Endothelial cell (in vitro differentiated cells): ENCODE data around the gene CREB5. TPM values are rescaled to one million over a fixed set of nuclear protein-coding genes. Genes with fewer than 3 reads are reported as not detected.

ENCODE experiments used
- DNase-seq: peaks from one replicate; pipeline ENCODE4 v3.0.0; 2021; ENCODE audit warnings: low spot score
- H3K27ac Mint-ChIP-seq: one replicate; pipeline ENCODE4 v1.8.0; 2021; ENCODE audit warnings: mixed read lengths, inconsistent platforms; ENCODE audit not compliant: unreplicated experiment
- H3K27me3 Mint-ChIP-seq: one replicate; pipeline ENCODE4 v1.8.0; 2021; ENCODE audit warnings: mild to moderate bottlenecking, moderate library complexity, mixed read lengths, inconsistent platforms; ENCODE audit not compliant: unreplicated experiment
- H3K36me3 Mint-ChIP-seq: one replicate; pipeline ENCODE4 v1.8.0; 2021; ENCODE audit warnings: mild to moderate bottlenecking, low read depth, mixed read lengths, inconsistent platforms; ENCODE audit not compliant: unreplicated experiment
- H3K4me1 Mint-ChIP-seq: one replicate; pipeline ENCODE4 v1.8.0; 2021; ENCODE audit warnings: mild to moderate bottlenecking, mixed read lengths, inconsistent platforms; ENCODE audit not compliant: unreplicated experiment
- H3K4me3 Mint-ChIP-seq: one replicate; pipeline ENCODE4 v1.8.0; 2021; ENCODE audit warnings: mild to moderate bottlenecking, mixed read lengths, inconsistent platforms; ENCODE audit not compliant: unreplicated experiment
- H3K9me3 Mint-ChIP-seq: one replicate; pipeline ENCODE4 v1.8.0; 2021; ENCODE audit warnings: mixed read lengths, inconsistent platforms; ENCODE audit not compliant: unreplicated experiment
- total RNA-seq: library from RNA; stranded (reverse); fragmentation: NEBNext Ultra II Directional; extraction: Animal tissue kit (Norgen Biotek cat#: 25700); gene quantifications from one replicate; pipeline ENCODE4 v1.2.1, GENCODE V29; 2021; ENCODE audit not compliant: unreplicated experiment
- TF ChIP-seq, protein P1 (sequence below): fragments of 200-600 bp; sonication (generic); IDR thresholded peaks from one replicate; pipeline ENCODE4 v1.5.0; 2021; ENCODE audit warnings: antibody characterized with exemption; ENCODE audit not compliant: unreplicated experiment

Gene CREB5
- total RNA-seq, 1 donor from 2014 or later, result 5.6 TPM

GRCh38 chr7:28584235-28584634 is 171.9 kb downstream of the CREB5 start:
- Mint-ChIP-seq H3K27me3 (no peaks in the 10 kb centered on the region), H3K36me3 (no peaks in the 10 kb centered on the region), H3K9me3 (no peaks in the 10 kb centered on the region), H3K4me1 (peaks cover 3% of the 10 kb centered on the region), H3K4me3 (no peak overlapping the region), H3K27ac (no peak overlapping the region)
- TF ChIP-seq, protein P1, sequence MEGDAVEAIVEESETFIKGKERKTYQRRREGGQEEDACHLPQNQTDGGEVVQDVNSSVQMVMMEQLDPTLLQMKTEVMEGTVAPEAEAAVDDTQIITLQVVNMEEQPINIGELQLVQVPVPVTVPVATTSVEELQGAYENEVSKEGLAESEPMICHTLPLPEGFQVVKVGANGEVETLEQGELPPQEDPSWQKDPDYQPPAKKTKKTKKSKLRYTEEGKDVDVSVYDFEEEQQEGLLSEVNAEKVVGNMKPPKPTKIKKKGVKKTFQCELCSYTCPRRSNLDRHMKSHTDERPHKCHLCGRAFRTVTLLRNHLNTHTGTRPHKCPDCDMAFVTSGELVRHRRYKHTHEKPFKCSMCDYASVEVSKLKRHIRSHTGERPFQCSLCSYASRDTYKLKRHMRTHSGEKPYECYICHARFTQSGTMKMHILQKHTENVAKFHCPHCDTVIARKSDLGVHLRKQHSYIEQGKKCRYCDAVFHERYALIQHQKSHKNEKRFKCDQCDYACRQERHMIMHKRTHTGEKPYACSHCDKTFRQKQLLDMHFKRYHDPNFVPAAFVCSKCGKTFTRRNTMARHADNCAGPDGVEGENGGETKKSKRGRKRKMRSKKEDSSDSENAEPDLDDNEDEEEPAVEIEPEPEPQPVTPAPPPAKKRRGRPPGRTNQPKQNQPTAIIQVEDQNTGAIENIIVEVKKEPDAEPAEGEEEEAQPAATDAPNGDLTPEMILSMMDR, result no peak
- DNase-seq, result no peak

GRCh38 chr7:28586736-28587135 is 174.4 kb downstream of the CREB5 start:
- Mint-ChIP-seq H3K27ac (no peak overlapping the region), H3K9me3 (no peaks in the 10 kb centered on the region), H3K36me3 (no peaks in the 10 kb centered on the region), H3K27me3 (no peaks in the 10 kb centered on the region), H3K4me3 (no peak overlapping the region), H3K4me1 (peaks cover 12% of the 10 kb centered on the region)
- DNase-seq, result no peak
- TF ChIP-seq, protein P1, result no peak

GRCh38 chr7:28587211-28587610 is 174.9 kb downstream of the CREB5 start:
- H3K27ac Mint-ChIP-seq, result no peak overlapping the region
- no peaks in the 10 kb centered on the region for H3K27me3 Mint-ChIP-seq
- TF ChIP-seq, protein P1, result no peak
- H3K36me3 Mint-ChIP-seq, result no peaks in the 10 kb centered on the region
- H3K9me3 Mint-ChIP-seq, result no peaks in the 10 kb centered on the region
- no peak for DNase-seq
- peaks cover 12% of the 10 kb centered on the region for H3K4me1 Mint-ChIP-seq
- H3K4me3 Mint-ChIP-seq, result no peak overlapping the region

DNA sequence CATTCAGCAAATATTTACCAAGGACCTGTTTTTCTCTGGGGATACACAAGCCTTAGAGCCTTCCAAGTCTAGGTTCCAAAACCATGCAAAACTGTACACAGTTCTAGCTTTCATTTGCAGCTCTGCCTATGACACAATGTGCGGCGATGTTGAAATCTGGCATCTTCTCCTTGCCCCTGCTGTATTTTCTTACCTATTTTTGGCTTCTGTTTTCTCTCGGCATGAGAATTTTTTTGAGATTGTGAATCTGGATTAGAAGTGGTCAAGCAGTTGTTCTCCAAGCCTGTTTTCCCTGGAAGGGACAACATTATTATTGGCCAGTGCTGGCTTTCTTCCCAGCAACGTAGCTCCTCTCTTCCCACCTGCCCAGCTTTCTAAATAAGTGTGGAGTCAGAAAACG is 176.3 kb downstream of the CREB5 start:
- Mint-ChIP-seq H3K27ac (no peak overlapping the region), H3K4me3 (no peak overlapping the region), H3K4me1 (peaks cover 12% of the 10 kb centered on the region), H3K9me3 (no peaks in the 10 kb centered on the region), H3K36me3 (no peaks in the 10 kb centered on the region), H3K27me3 (no peaks in the 10 kb centered on the region)
- no peak for DNase-seq
- TF ChIP-seq, protein P1, result no peak

GRCh38 chr7:28591041-28591674 is 178.8 kb downstream of the CREB5 start:
- peaks cover 10% of the 10 kb centered on the region for H3K4me1 Mint-ChIP-seq
- no peak for DNase-seq
- no peaks in the 10 kb centered on the region for H3K9me3 Mint-ChIP-seq
- H3K4me3 Mint-ChIP-seq, result no peak overlapping the region
- H3K27ac Mint-ChIP-seq, result peak overlapping the region; percentile 50
- H3K36me3 Mint-ChIP-seq, result no peaks in the 10 kb centered on the region
- H3K27me3 Mint-ChIP-seq, result no peaks in the 10 kb centered on the region
- TF ChIP-seq, protein P1, result no peak
